OCI-M2 (cell line): ENCODE data around the gene EPC1.
"Not testable (repeated sequence)": the region's sequence is repeated elsewhere in the genome, so short reads cannot be mapped to it uniquely, and the experiment has no call there.

Experiments used
- DNase-seq: peaks from one replicate; lab custom pipeline; 2025; ENCODE audit not compliant: unreplicated experiment; lab: John Stamatoyannopoulos, UW

The EPC1 gene, protein sequence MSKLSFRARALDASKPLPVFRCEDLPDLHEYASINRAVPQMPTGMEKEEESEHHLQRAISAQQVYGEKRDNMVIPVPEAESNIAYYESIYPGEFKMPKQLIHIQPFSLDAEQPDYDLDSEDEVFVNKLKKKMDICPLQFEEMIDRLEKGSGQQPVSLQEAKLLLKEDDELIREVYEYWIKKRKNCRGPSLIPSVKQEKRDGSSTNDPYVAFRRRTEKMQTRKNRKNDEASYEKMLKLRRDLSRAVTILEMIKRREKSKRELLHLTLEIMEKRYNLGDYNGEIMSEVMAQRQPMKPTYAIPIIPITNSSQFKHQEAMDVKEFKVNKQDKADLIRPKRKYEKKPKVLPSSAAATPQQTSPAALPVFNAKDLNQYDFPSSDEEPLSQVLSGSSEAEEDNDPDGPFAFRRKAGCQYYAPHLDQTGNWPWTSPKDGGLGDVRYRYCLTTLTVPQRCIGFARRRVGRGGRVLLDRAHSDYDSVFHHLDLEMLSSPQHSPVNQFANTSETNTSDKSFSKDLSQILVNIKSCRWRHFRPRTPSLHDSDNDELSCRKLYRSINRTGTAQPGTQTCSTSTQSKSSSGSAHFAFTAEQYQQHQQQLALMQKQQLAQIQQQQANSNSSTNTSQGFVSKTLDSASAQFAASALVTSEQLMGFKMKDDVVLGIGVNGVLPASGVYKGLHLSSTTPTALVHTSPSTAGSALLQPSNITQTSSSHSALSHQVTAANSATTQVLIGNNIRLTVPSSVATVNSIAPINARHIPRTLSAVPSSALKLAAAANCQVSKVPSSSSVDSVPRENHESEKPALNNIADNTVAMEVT

DNA sequence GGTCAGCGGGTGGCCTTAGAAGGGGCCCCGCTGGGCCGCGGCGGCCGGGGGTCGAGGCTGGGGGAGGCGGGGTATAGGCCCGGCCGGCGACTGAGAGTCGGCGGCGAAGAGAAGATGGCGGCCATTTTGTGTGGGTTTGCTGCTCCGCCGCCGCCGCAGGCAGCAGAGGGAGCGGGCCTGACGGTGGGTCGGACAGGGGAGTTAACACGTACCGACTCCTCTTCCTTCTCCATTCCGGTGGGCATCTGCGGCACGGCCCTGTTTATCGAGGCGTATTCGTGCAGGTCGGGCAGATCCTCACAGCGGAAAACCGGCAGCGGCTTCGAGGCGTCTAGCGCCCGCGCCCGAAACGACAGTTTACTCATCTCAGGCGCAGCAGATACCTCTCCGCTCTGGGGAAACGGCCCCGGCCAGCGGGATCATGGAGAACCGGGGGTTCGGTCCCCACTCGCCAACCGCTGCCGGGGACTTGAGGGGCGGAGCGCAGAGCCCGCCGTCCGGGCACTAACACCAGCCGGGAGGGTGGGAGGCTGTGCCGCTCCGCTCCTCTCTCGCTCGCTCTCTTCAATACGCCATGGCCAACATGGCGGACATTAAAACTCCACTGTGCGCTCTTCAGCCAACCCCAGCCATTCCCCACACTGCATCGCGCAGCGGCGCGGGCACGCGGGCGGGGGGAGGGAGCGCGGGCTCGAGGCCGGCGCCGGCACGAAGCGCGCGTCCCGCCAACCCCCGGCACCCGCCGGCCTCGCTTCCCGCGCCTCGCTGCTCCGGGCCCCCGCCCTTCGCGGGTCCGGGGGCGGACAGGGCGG lies at the start of gene EPC1:
EPC1 (minus strand) TSS at position 608 of the 812 bp plus-strand sequence; CDS start at position 365, 243 bp downstream.
- DNase-seq, result no peak

DNA sequence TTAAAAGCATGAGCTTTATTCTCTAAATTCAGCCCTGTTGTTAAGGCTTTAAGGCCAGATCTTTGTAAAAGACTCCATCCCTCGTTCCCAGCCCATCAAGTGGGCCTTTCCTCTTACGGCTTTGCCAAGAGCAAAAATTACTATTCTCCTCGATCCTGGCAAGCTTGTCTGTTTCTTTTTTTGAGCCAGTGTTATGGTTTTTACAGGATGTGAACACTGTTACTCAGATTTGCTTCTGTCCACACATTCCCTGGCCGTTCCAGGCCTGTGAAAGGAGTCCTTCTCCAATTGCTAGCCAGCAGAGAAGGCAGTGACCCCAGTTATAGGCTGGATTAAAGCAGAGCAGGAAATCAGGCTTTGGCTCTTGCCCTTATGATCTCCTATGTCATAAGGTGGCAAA lies 47.0 kb upstream of the EPC1 start:
- DNase-seq, result no peak

DNA sequence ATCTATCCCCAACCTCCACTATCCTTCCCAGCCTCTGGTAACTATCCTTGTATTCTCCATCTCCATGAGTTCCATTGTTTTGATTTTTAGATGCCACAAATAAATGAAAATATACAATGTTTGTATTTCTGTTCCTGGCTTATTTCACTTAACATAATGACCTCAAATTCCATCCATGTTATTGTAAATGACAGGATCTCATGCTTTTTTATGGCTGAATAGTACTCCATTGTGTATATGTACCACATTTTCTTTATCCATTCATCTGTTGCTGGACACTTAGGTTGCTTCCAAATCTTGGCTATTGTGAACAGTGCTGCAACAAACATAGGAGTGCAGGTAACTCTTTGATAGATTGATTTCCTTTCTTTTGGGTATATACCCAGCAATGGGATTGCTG lies 45.3 kb upstream of the EPC1 start:
- DNase-seq, result not testable (repeated sequence)

DNA sequence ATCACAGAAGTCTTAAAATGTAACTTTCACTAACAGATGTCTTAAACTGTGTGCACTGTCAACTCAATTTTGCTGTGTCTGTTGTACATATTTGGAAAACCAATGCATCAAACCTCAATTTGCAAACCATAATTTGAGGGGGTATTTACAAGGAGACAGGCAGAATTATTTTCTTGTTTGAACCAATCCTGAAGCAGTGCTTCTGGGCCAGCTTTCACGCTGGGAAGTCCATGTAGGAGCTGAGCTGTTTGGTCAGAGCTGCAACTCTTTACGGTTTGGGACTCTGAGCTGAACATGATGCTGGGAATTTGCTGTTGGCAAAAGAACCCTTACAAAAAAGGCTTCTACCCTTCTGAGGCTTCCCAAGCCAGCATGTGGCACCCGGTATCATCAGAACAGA lies 43.2 kb upstream of the EPC1 start:
- DNase-seq, result no peak

DNA sequence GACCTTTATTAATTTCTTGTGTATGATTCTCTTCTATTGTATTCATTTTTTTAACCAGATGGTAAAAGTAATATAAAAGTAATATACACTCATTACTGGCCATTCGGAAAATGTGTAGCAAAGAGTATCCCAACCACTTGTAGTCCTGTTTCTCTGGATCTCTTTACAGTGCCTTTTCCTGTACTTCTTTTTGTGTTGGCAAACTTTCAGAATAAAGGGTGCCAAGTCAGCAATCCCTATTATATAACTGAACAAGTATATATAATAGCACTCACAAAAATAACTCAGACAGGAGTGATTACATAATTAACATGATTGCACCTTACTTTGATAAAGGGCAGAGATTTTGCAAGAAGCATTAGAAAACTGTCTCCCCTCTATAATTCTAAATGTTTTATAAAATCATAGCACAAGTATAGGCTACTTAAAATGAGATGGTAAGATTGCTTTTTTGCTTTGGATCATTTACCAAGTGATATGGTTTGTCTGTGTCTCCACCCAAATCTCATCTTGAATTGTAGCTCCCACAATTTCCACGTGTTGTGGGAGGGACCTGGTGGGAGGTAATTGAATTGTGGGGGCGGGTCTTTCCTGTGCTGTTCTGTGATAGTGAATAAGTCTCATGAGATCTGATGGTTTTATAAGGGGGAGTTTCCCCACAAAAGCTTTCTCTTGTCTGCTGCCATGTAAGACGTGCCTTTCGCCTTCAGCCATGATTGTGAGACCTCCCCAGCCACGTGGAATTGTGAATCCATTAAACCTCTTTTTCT lies 41.5 kb upstream of the EPC1 start:
- no peak for DNase-seq

DNA sequence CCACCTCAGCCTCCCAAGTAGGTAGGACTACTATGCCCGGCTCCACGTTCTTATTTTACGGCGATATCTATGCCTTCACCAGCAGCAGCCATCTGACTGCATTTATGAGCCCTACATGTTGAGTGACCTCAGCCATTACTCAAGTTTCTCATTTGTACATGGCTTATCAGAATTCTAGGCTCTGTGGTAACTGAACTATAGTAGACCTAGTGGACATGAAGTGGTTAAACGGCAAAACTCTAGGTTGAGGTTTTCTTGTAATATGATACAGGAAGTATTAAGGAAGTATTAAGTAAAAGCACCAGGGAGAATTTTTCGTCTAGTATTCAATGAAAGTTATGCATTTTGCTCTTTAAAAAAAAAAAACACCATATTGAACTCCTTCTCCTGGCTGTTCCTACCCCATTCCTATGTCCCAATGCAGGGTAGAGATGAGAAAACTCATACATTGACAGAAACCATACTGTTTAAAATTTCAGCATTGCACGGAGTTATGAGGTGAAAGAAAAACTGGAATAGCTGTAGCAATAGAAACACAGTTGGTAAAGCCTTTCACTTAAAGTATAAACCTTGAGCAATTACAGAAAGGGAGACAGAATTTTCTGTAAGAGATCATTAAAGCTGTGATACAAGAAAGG lies 39.8 kb upstream of the EPC1 start:
- peak; percentile 11 for DNase-seq

DNA sequence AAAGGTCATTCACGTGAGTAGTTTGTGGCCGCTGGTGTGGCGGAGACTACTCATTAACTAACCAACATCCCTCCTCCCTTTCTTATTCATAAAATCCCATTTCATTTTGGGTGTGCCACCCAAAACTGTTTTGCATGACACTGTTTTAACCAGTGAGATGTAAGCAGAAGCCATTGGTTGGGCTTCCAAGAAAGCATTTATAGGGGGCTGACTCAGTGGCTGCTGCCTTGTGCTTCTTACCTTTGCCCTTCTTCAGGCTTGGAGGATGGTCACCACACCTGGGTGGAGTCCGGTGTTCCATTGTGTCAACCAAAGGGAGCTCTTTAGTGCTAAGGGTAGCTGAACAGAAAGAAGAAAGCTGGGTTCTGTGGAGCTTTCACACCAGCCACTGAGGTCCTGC lies 37.2 kb upstream of the EPC1 start:
- no peak for DNase-seq

DNA sequence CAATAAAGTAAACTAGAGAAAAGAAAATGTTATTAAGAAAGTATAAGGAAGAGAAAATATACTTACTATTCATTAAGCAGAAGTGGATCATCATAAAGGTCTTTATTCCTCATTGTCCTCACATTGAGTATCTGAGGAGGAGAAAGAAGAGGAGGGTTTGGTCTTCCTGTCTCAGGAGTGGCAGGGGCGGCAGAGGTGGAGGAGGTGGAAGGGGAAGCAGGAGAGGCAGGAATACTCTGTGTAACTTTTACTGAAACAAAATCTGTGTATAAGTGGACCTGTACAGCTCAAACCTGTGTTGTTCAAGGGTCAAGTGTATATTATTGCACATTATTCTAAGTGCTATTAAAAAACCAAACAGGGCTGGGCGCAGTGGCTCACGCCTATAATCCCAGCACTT lies 34.2 kb upstream of the EPC1 start:
- DNase-seq, result no peak

DNA sequence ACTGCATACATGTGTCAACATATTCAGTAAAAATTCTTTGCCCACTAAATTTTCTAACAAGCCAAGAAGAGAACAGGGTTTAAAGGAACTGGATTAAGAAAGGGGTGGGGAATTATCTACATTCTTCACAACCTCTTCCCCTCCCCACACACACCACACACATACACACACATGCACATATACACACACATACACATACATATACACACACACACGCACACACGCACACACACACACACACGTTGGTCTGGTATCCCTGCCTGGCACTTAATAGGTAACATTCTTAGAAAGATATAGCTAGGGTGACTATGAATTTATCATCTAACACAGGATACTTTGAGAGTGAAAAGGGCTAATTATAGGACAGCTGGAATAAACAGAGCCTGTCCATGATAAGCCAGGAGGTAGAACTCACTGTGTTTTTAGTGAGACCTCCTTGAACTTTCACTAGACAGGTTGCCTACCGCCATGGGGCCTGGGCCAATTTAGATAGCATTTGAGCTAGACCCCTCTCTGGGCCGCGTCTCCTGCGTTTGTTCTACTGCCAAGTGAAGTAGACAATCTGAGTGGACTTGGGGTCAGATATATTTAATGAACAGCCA lies 33.1 kb upstream of the EPC1 start:
- DNase-seq, result no peak

DNA sequence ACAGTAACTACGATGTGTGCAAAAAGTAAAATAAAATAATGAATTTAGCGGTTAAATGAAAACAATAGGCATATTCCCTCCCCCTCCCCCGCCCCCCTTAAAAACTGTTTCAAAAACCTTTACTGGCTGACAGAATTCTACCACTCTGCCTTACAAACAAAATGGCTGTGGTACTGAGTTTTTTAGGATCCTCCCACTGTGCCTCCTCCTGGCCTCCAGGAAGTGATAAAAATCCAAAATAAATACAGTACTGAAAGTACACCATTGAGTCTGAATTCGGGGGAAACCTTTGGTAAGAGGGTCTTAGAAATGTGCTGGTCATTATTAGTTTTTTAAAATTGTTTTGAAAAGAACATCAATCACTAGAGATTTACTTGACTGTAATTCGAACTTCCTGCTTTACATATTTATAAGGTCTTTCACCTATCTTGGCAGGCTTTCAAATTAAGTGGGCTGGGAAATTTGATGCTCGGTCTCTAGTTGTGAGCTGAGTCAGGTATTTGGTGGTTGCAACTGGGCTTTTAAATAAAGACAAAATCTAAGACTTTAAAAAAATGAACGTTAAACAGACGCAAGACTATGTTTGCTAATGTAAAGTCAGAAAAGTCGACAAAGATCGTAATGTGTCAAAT lies 32.5 kb upstream of the EPC1 start:
- peak; percentile 22 for DNase-seq

DNA sequence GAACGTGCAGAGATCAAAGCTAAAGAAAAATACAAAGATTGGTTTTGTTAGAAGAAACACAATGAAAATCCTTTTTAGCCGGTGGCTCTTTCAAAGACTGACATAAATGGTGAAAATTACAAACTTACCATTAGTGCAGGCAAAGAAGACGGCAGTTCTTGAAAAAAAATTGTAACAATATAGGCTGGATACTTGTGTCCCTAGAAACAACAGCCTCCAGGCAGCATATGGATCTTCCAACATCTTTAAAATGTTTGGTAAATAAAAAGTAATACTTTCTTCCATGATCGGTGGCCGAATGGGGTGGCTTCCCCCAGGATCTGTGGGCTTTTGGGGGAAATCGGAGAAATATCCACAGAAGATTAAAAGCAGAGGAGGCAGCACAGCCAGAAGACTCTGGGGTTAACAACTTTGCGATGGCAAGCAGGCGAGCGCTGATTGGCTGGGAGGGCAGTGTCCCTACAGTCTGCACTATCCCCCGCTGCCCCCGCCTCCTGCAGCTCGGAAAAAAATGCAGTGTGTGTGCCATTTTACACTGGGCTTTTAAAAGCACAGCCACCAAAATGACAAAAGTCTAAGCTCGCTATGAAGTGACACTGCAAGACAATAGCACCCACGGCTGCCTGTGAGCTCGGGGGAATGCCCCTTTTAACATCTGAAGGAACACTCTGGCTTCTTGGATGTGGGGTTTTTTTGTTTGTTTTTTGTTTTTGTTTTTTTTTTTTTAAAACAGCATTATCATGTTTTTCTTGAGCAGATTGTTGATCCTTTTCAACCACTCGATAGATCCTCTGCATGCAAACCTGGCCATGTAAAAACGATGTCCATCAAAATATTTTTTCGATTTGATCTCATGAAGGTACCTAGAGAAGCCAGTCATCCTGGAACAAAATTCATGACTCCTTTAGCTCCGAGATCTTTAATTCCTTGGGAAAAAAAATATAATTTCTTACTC lies 31.7 kb upstream of the EPC1 start:
- peak; percentile 50 for DNase-seq

DNA sequence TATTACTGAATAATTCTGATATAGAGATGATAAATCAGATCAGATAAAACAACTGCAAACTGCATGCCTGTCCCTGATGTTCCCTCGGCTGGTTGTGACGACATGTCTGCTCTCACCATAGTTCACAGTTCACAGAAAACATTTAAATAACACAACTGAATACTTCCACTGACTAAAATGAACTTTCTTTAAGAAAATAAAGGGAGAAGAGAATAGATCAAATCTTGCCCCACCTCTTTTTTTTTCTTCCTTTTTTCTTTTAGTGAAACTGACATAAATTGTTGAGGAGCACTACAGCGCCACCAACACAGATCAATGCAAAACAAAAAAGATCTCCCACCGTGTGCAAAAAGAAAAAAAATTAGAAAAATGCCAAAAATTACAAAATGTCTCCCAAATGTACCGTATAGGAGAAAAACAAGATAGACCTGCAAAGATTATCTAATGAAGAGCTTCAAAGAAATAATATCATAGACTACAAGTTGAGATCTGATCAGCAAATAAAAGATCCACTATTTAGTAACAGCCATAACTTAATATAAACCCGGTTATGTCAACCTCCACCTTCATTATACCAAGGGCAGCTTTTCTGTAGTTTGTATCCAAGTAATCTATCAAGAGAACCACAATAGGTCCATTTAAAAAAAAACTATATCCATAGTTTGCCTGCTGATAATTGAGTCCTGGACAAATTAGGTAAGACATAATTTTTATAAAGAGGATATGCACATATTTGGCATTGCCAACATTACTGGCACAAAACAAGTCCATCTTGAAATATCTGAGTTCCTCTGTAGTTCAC lies 30.7 kb upstream of the EPC1 start:
- DNase-seq, result no peak

DNA sequence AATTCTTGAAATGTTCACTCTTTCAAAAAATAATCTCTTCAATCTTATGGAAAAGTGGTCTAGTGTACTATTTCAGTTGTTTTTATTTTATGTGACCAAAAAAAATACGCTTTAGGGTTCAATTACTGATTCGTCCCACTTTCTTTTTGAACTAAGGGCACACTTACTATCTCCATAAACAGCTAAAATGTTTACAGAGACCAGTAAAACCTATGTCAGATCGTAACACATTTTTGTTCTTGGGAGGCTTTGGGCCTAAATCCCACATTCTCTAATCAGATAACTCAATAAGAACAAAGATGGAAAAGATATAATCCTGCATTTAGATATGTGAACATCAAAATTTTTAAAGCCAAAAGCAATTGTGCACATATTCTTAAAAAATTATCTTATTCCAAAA lies 29.8 kb upstream of the EPC1 start:
- DNase-seq, result no peak

DNA sequence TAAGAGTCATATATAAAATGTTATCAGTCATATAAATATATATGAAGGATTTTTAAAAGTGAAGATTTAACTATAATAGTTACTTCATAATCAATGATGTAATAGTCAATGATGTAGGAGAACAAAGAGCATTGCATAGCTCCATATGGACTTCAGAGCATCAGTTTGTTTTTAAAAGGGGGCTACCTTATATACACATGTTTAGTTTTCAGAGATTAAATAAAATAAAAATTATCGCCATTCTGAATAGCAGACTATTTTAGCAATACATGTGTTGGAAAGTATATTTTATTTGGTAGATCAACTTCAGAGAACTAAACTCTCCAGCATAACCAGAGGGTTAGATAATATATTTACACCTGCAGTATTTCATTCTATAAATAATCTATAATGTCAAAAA lies 29.1 kb upstream of the EPC1 start:
- no peak for DNase-seq

DNA sequence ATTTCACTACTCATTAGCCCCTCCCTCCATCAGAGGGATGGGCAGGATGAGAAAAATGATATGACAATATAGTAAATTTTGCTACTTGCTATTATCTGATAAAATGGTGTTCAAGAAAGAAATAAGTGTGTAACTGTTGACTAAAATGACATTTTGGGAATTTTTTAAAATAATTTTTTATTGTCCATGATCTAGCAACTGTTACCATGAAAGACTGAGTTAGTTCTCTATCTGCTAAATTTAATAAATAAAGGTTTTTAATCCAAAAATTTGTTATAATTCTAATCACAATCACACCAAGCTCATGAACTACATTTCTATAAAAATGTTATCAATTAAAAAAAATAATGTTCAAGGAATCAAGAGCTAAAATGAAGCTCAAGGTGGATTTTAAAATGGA lies 28.7 kb upstream of the EPC1 start:
- DNase-seq, result no peak

DNA sequence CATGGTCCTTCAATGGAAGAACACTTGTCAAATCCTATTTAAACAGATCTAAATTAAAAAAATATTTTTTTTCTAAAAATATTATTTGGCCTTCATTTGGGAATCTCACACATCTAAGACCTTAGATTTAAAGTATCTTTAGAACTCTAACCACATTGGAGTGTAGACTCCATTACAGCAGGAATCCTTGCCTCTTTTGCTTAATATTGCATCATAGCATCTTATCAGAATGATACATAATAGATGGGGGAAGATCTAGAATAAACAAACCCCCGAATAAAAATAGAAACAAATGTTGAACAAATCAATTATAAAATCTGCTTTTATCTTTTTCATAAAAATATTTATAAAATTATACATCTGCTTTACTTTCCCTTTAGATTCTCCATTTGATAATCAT lies 27.6 kb upstream of the EPC1 start:
- DNase-seq, result no peak

DNA sequence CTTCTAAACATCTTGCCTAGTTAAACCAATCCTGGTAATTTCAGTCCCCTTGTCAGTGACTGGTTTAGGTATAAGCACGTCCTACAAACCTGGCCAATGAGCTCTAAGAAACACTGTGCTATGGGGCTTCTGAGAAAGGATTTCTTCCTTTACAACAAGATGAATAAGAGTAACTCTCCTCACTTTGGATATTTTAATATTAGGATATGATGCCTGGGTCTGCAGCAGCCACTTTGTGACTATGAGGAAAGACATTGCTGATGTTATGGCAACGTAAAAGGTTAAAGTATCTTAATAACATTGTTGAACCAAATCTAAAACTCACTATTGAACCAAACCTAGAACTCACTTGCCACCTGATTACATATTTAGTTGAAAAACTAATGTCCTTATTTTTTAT lies 26.5 kb upstream of the EPC1 start:
- DNase-seq, result no peak
